ENCODE results near the gene ASCL5.

The ASCL5 gene

DNA sequence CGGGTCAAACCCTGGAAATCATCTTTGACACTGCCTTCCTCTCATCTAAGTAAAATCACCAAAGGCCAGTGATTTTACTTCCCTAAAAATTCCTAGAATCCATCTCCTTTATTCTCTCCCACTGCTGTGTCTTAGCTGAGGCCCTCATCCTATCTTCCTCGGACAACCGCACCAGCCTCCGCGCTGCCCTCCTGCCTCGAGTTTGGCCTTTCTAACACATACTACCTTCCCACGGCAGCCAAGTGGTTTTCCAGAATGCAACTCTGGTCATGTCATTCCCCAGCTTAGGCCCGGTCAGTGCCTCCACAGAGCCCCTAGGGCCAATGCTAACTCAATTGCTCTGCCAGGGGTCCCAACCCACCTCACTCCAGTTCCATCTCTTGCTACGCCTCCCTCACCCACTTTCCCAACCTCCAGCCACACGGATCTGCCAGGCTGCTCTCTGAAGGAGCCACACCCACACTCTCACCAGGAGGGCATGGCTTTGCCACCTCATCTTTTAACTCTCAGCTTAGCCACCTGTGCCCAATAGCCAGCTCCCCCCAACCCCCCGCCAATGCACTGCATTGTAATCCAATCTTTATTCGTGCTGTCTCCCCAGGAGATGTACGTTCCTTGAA lies 20.5 kb upstream of the ASCL5 start:
- no peak overlapping the region for H3K27ac ChIP-seq
- no peak for TF ChIP-seq CTCF (conservative IDR thresholded peaks at IDR 0.05)

GRCh38 chr1:201146626-201147390 lies 19.8 kb upstream of the ASCL5 start:
- TF ChIP-seq CTCF (conservative IDR thresholded peaks at IDR 0.05): no peak
- H3K27ac ChIP-seq: no peak overlapping the region

- TF ChIP-seq CTCF (conservative IDR thresholded peaks at IDR 0.05): no peak
Measured at GRCh38 chr1:201145816-201146215, 18.8 kb upstream of the ASCL5 start.

DNA sequence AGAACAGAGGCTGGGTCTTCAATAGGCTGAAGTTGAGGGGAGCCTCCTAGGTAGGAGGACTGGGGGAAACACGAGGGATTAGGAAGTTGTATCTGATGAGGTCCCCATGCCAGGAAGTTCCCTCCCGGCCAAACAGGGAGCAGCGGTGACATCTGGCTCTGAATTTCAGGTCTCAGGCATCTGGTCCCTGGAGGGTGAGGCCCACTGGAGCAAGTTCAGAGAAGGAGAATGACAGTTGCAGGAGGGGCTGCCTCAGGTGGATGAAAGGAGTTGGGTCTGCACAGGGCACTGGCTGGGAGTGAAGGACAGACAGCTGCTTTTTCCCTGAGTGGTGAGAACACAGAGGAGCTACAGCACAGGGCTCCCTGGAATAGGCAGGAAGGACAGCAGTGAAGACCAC lies 18.1 kb upstream of the ASCL5 start:
- TF ChIP-seq CTCF (conservative IDR thresholded peaks at IDR 0.05): no peak
- H3K27ac ChIP-seq: no peak overlapping the region

More at GRCh38 chr1:201145816-201146215, 18.8 kb upstream of the ASCL5 start:
- no peak overlapping the region for H3K27ac ChIP-seq

GRCh38 chr1:201144701-201145100 lies 17.7 kb upstream of the ASCL5 start:
- no peak overlapping the region for H3K27ac ChIP-seq
- TF ChIP-seq CTCF (conservative IDR thresholded peaks at IDR 0.05): no peak

- no peak overlapping the region for H3K27ac ChIP-seq
- no peak for TF ChIP-seq CTCF (conservative IDR thresholded peaks at IDR 0.05)
Measured at GRCh38 chr1:201143726-201144635, 17.0 kb upstream of the ASCL5 start.

Measured in VCaP (cell line).